Stimulated activated CD8-positive, alpha-beta memory T cell treated with anti-CD3 and anti-CD28 coated beads, Interleukin-12 subunit alpha, Interleukin-12 subunit beta, amount 100 ng/mL, for 4 hours (primary cell): ENCODE measurements around the gene EML5.

ENCODE experiments used
- DNase-seq: peaks from one replicate; pipeline ENCODE4 v3.0.0-alpha.2; 2020; ENCODE audit warnings: low read depth

EML5 gene

GRCh38 chr14:88562532-88562830 lies 230.3 kb downstream of the EML5 start:
- no peak for DNase-seq
